K562 (cell line): ENCODE results near the gene RSU1. TPM values are rescaled to one million over a fixed set of nuclear protein-coding genes. Genes with fewer than 3 reads are reported as not detected.

Source experiments
- ATAC-seq: fragments of 200-7000 bp; cut with Tn5 transposase; 3 replicates; pipeline ENCODE4 v1.9.1; 2020; ENCODE audit warnings: moderate library complexity
- BruUV-seq: library from RNA; stranded (reverse); fragments of 400-500 nt; replicated peaks from 2 replicates; lab custom pipeline; 2021; lab: Mats Ljungman, UMichigan
- CTCF ChIA-PET: fragments of 300-600 bp; formaldehyde crosslinking; extraction: SDS; loops from one replicate; lab custom pipeline; 2021; ENCODE audit warnings: low intra/inter-chr PET ratio; lab: Yijun Ruan, JAX
- POLR2A ChIA-PET: fragments of 300-600, 350-650 bp; sonication (Branson Sonifier 250); formaldehyde crosslinking; extraction: SDS; loops from one replicate; lab custom pipeline; 2021; ENCODE audit warnings: antibody characterized with exemption, inconsistent platforms; lab: Yijun Ruan, JAX
- DNase-seq, 4 experiments: peaks; one replicate each; pipeline versions ENCODE4 v3.0.0 to v3.0.0-alpha.2; 2011 to 2018; ENCODE audit warnings: low spot score in 3 of 4, mixed read lengths in 3 of 4; ENCODE audit errors: extremely low read depth in 1 of 4
- FAIRE-seq: peaks from 2 replicates; lab custom pipeline; 2011; peaks lifted over from hg19 to GRCh38; lab: Jason Lieb, UNC
- H2AFZ ChIP-seq: 2 replicates; pipeline ENCODE4 v1.6.0; 2011; ENCODE audit warnings: low read depth, low read length, control low read depth, inconsistent platforms
- H3K27ac ChIP-seq: fragments of 200-600 bp; 3 replicates; pipeline ENCODE4 v1.8.0; 2011; ENCODE audit warnings: low read depth, mild to moderate bottlenecking, control low read depth, inconsistent platforms, low read length, moderate library complexity, mixed read lengths; ENCODE audit errors: extremely low read depth
- H3K27me3 ChIP-seq, 2 experiments: fragments of 300-600 bp in 1 of 2; 2 replicates in 1 of 2; 3 replicates in 1 of 2; pipeline versions ENCODE4 v1.6.0 to v1.8.0; 2011; ENCODE audit warnings: inconsistent platforms in 2 of 2, low read length in 2 of 2, mild to moderate bottlenecking in 1 of 2, mixed read lengths in 1 of 2, moderate library complexity in 1 of 2; ENCODE audit not compliant: control insufficient read depth in 2 of 2, insufficient read depth in 2 of 2
- H3K36me3 ChIP-seq: fragments of 300-600 bp; 3 replicates; pipeline ENCODE4 v1.8.0; 2011; ENCODE audit warnings: mild to moderate bottlenecking, low read length, inconsistent platforms; ENCODE audit not compliant: control insufficient read depth, insufficient read depth
- H3K4me1 ChIP-seq, 2 experiments: fragments of 200-600 bp in 1 of 2; replicated peaks in 1 of 2; 2 replicates in 1 of 2; 3 replicates in 1 of 2; pipeline versions ENCODE4 v1.5.1 to v1.8.0; 2011; ENCODE audit warnings: inconsistent platforms in 2 of 2, low read length in 2 of 2, mild to moderate bottlenecking in 1 of 2, mixed read lengths in 1 of 2, moderate library complexity in 1 of 2; ENCODE audit not compliant: control insufficient read depth in 2 of 2, insufficient read depth in 2 of 2
- H3K4me2 ChIP-seq: 2 replicates; pipeline ENCODE4 v1.6.1; 2011; ENCODE audit warnings: low read length, control low read depth, inconsistent platforms, mixed read lengths; ENCODE audit not compliant: insufficient read depth
- H3K4me3 ChIP-seq: fragments of 200-600 bp; sonication (generic), shearing (Covaris generic); 2 replicates; pipeline ENCODE4 v1.5.1; 2016; ENCODE audit warnings: control low read depth, inconsistent platforms
- H3K79me2 ChIP-seq: fragments of 200-600 bp; 3 replicates; pipeline ENCODE4 v1.8.0; 2011; ENCODE audit warnings: low read length, inconsistent platforms; ENCODE audit not compliant: control insufficient read depth, insufficient read depth
- H3K9ac ChIP-seq, 2 experiments: 2 replicates each; pipeline versions ENCODE4 v1.6.0 to v1.6.1; 2011; ENCODE audit warnings: low read depth in 2 of 2, low read length in 2 of 2, control low read depth in 1 of 2, inconsistent platforms in 1 of 2, mild to moderate bottlenecking in 1 of 2, mixed read lengths in 1 of 2; ENCODE audit not compliant: insufficient read depth in 1 of 2
- H3K9me1 ChIP-seq: one replicate; pipeline ENCODE4 v1.6.0; 2011; ENCODE audit warnings: inconsistent platforms, mild to moderate bottlenecking, low read length, moderate library complexity; ENCODE audit not compliant: control insufficient read depth, insufficient read depth
- H3K9me3 ChIP-seq: replicated peaks from 2 replicates; pipeline ENCODE4 v1.5.1; 2011; ENCODE audit warnings: low read depth, low read length, inconsistent platforms; ENCODE audit not compliant: control insufficient read depth, insufficient read depth
- H4K20me1 ChIP-seq: replicated peaks from 2 replicates; pipeline ENCODE4 v1.6.1; 2011; ENCODE audit warnings: low read length, inconsistent platforms, mixed read lengths; ENCODE audit not compliant: control insufficient read depth, insufficient read depth
- CHD4 ChIP-seq: fragments of 200-600 bp; sonication (generic); IDR thresholded peaks from 3 replicates; pipeline ENCODE4 v1.6.1; 2012; ENCODE audit warnings: low read depth, mild to moderate bottlenecking, mixed read lengths, low read length, inconsistent platforms; ENCODE audit not compliant: insufficient read depth, insufficient replicate concordance, poor library complexity, severe bottlenecking
- FOXK2 ChIP-seq, 2 experiments: fragments of 450-650 bp; IDR thresholded peaks in 1 of 2; conservative IDR thresholded peaks in 1 of 2; 2 replicates each; pipeline ENCODE4 v1.6.1; 2016; ENCODE audit warnings: low read depth in 2 of 2, mild to moderate bottlenecking in 1 of 2
- HDAC8 ChIP-seq: fragments of 450-650 bp; IDR thresholded peaks from 2 replicates; pipeline ENCODE4 v1.6.1; 2016; ENCODE audit warnings: mild to moderate bottlenecking, missing genetic modification characterization, moderate library complexity, missing compliant biosample characterization
- HLTF ChIP-seq: fragments of 450-650 bp; IDR thresholded peaks from 2 replicates; pipeline ENCODE4 v1.6.1; 2016
- HMG20B ChIP-seq: fragments of 250-450 bp; sonication (Bioruptor Pico); IDR thresholded peaks from 2 replicates; pipeline ENCODE4 v1.5.0; 2021; ENCODE audit warnings: mild to moderate bottlenecking
- JUNB ChIP-seq: fragments of 450-650 bp; formaldehyde crosslinking; conservative IDR thresholded peaks from 2 replicates; pipeline ENCODE4 v1.4.0; 2020; ENCODE audit warnings: mild to moderate bottlenecking
- MIER1 ChIP-seq: fragments of 450-650 bp; IDR thresholded peaks from 2 replicates; pipeline ENCODE4 v1.6.1; 2016; ENCODE audit warnings: antibody characterized with exemption, mild to moderate bottlenecking, low read depth
- TBP ChIP-seq: optimal IDR thresholded peaks from 2 replicates; pipeline ENCODE3; 2011; ENCODE audit warnings: low read depth, low read length, improper control_type of control experiment
- ZNF23 ChIP-seq: fragments of 250-450 bp; sonication (Bioruptor Pico); IDR thresholded peaks from 2 replicates; pipeline ENCODE4 v1.4.0; 2020; ENCODE audit warnings: mild to moderate bottlenecking
- WGBS: fragments of 100-300 bp; shearing (Covaris generic); methylation state at CpG from one replicate; pipeline ENCODE4 v1.1.6; 2016; ENCODE audit warnings: low coverage, mixed read lengths; ENCODE audit not compliant: insufficient coverage; ENCODE audit errors: missing lambda C conversion rate; 5-methylcytosine and 5-hydroxymethylcytosine counted together
- in situ Hi-C: fragments of 300-500 bp; cut with MboI; formaldehyde crosslinking; loops from 4 replicates; pipeline ENCODE4 v1.15.0; 2018; ENCODE audit warnings: inconsistent platforms, mixed read lengths
- intact Hi-C: fragments of 100-400 bp; cut with micrococcal nuclease; formaldehyde crosslinking; loops from 2 replicates; pipeline ENCODE4 v1.14.2; 2022
- polyA plus RNA-seq, 8 experiments: library from polyadenylated mRNA; depleted of rRNA in 4 of 8; stranded (reverse) in 5 of 8; unstranded in 3 of 8; fragments of >200 nt; fragmentation: Nextera tagmentation in 2 of 8; fragmentation: Illumina TruSeq in 1 of 8; extraction: Ambion mirVana in 2 of 8; extraction: Trizol in 1 of 8; gene quantifications; 2 replicates each; pipeline versions ENCODE4 v1.2.1 to v1.2.3, GENCODE V29; 2011 to 2014; ENCODE audit warnings: inconsistent platforms in 1 of 8, missing spikeins in 1 of 8
- total RNA-seq, 7 experiments: library from RNA; depleted of rRNA in 6 of 7; stranded (reverse); fragments of >200 nt in 6 of 7; fragmentation: Illumina TruSeq in 2 of 7; extraction: Trizol in 2 of 7; gene quantifications; 2 replicates each; pipeline versions ENCODE4 v1.2.1 to v1.2.3, GENCODE V29; 2011 to 2021; ENCODE audit warnings: low replicate concordance in 1 of 7
- TF ChIP-seq, protein P1 (sequence below): fragments of 150-350 bp; IDR thresholded peaks from 2 replicates; pipeline ENCODE4 v1.6.1; 2014; ENCODE audit warnings: low read depth, mild to moderate bottlenecking, low read length, borderline replicate concordance
- TF ChIP-seq, protein P2 (sequence below): fragments of 450-650 bp; IDR thresholded peaks from 2 replicates; pipeline ENCODE4 v1.6.1; 2017; ENCODE audit warnings: mild to moderate bottlenecking, moderate library complexity
- TF ChIP-seq, protein P3 (sequence below): sonication (generic); formaldehyde crosslinking; IDR thresholded peaks from 2 replicates; pipeline ENCODE4 v1.8.0; 2023; ENCODE audit warnings: mild to moderate bottlenecking, missing genetic modification reagents
- TF ChIP-seq, protein P4 (sequence below): fragments of 150-350 bp; conservative IDR thresholded peaks from 2 replicates; pipeline ENCODE4 v1.6.1; 2014; ENCODE audit warnings: low read length

Gene RSU1
- total and polyA plus RNA-seq, 9 of the 15 experiments (the other 6 are each of a cell fraction or from before 2014, with no cell fraction given), result 18.8 to 67.3 (median 31.5) TPM

DNA sequence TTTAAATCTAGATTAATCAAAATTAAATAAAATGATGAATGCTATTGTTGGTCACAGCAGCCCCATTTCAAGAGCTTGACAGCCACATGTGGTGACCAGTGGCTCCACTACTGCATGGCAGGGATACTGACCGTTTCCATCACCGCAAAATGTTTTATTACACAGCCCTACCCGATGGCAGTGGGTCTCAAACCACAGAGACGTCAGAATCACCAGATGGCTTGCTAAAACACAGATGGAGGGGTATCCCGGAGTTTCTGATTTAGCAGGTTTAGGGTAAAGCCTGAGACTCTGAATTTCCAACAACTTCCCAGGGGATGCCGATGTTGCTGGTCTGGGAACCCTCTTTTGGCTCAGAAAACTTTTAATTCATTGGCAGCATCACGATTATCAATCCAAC lies 47.9 kb downstream of the RSU1 start:
- no TSS peak for BruUV-seq
- Histone ChIP-seq H4K20me1 (no peaks in the 10 kb centered on the region), H3K9me1 (no peaks in the 10 kb centered on the region), H3K27me3 (no peaks in the 10 kb centered on the region), H3K4me2 (no peak overlapping the region), H3K27ac (no peak overlapping the region), H3K79me2 (no peaks in the 10 kb centered on the region), H3K36me3 (no peaks in the 10 kb centered on the region), H3K4me1 (peaks cover 0 to 8% of the 10 kb centered on the region in 2 experiments; a peak in 4 of 5 replicates), H3K9me3 (no peaks in the 10 kb centered on the region), H2AFZ (no peak overlapping the region), H3K4me3 (no peak overlapping the region), H3K9ac (no peak overlapping the region)
- intact Hi-C loops, result no loop called here
- ATAC-seq (no peak), FAIRE-seq (no peak), DNase-seq (no peak)
- ChIA-PET CTCF (no interaction called here), POLR2A (interaction anchor here (0.7 to 0.9 kb wide), 2 partner anchors 46 to 720 kb away, joined by 3 read pairs; no protein-coding TSS in a partner anchor)
- in situ Hi-C loops, result no loop called here
- 45% methylated on average over 7 of the region's 7 CpGs for WGBS
- TF ChIP-seq TBP, result no peak
- TF ChIP-seq, protein P1, sequence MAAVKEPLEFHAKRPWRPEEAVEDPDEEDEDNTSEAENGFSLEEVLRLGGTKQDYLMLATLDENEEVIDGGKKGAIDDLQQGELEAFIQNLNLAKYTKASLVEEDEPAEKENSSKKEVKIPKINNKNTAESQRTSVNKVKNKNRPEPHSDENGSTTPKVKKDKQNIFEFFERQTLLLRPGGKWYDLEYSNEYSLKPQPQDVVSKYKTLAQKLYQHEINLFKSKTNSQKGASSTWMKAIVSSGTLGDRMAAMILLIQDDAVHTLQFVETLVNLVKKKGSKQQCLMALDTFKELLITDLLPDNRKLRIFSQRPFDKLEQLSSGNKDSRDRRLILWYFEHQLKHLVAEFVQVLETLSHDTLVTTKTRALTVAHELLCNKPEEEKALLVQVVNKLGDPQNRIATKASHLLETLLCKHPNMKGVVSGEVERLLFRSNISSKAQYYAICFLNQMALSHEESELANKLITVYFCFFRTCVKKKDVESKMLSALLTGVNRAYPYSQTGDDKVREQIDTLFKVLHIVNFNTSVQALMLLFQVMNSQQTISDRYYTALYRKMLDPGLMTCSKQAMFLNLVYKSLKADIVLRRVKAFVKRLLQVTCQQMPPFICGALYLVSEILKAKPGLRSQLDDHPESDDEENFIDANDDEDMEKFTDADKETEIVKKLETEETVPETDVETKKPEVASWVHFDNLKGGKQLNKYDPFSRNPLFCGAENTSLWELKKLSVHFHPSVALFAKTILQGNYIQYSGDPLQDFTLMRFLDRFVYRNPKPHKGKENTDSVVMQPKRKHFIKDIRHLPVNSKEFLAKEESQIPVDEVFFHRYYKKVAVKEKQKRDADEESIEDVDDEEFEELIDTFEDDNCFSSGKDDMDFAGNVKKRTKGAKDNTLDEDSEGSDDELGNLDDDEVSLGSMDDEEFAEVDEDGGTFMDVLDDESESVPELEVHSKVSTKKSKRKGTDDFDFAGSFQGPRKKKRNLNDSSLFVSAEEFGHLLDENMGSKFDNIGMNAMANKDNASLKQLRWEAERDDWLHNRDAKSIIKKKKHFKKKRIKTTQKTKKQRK, result no peak
- TF ChIP-seq, protein P2, sequence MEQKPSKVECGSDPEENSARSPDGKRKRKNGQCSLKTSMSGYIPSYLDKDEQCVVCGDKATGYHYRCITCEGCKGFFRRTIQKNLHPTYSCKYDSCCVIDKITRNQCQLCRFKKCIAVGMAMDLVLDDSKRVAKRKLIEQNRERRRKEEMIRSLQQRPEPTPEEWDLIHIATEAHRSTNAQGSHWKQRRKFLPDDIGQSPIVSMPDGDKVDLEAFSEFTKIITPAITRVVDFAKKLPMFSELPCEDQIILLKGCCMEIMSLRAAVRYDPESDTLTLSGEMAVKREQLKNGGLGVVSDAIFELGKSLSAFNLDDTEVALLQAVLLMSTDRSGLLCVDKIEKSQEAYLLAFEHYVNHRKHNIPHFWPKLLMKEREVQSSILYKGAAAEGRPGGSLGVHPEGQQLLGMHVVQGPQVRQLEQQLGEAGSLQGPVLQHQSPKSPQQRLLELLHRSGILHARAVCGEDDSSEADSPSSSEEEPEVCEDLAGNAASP, result no peak
- no peak for TF ChIP-seq HMG20B (CRISPR knock-in tag)
- no peak for TF ChIP-seq JUNB (CRISPR knock-in tag)
- TF ChIP-seq CHD4, result no peak
- TF ChIP-seq HLTF, result no peak
- TF ChIP-seq ZNF23 (CRISPR knock-in tag), result no peak
- TF ChIP-seq HDAC8 (tag), result no peak
- TF ChIP-seq FOXK2 (conservative IDR thresholded peaks at IDR 0.05 in 1 of 2, IDR thresholded peaks at IDR 0.05 in 1 of 2; ENCODE audit: low read depth in 2 of 2), result no peak
- TF ChIP-seq, protein P3, sequence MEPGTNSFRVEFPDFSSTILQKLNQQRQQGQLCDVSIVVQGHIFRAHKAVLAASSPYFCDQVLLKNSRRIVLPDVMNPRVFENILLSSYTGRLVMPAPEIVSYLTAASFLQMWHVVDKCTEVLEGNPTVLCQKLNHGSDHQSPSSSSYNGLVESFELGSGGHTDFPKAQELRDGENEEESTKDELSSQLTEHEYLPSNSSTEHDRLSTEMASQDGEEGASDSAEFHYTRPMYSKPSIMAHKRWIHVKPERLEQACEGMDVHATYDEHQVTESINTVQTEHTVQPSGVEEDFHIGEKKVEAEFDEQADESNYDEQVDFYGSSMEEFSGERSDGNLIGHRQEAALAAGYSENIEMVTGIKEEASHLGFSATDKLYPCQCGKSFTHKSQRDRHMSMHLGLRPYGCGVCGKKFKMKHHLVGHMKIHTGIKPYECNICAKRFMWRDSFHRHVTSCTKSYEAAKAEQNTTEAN (CRISPR knock-in tag), result no peak
- TF ChIP-seq, protein P4, sequence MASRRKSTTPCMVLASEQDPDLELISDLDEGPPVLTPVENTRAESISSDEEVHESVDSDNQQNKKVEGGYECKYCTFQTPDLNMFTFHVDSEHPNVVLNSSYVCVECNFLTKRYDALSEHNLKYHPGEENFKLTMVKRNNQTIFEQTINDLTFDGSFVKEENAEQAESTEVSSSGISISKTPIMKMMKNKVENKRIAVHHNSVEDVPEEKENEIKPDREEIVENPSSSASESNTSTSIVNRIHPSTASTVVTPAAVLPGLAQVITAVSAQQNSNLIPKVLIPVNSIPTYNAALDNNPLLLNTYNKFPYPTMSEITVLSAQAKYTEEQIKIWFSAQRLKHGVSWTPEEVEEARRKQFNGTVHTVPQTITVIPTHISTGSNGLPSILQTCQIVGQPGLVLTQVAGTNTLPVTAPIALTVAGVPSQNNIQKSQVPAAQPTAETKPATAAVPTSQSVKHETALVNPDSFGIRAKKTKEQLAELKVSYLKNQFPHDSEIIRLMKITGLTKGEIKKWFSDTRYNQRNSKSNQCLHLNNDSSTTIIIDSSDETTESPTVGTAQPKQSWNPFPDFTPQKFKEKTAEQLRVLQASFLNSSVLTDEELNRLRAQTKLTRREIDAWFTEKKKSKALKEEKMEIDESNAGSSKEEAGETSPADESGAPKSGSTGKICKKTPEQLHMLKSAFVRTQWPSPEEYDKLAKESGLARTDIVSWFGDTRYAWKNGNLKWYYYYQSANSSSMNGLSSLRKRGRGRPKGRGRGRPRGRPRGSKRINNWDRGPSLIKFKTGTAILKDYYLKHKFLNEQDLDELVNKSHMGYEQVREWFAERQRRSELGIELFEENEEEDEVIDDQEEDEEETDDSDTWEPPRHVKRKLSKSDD, result no peak
- no peak for TF ChIP-seq MIER1
